ENCODE results near the gene CHST5.

DNA sequence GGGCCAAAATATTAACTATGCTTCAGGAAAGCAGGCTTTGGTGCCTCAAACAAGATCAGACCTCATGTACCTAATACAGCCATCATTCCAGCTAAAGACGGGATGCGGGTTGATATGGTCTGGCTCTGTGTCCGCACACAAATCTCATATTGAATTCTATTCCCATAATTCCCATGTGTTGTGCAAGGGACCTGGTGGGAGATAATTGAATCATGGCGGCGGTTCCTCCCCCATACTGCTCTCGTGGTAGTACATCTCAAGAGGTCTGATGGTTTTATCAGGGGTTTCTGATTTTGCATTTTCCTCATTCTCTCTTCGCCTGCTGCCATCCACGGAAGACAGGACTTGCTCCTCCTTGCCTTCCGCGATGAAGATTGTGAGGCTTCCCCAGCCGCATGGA lies 21.6 kb downstream of the CHST5 start:
- TF ChIP-seq POLR2A (IDR thresholded peaks at IDR 0.05; ENCODE audit: low read depth, low read length) = no peak
- no peak for TF ChIP-seq TAF1 (IDR thresholded peaks at IDR 0.05; ENCODE audit: low read depth, low read length)
